Measurements from ENCODE around the gene SCN2B. TPM values are rescaled to one million over a fixed set of nuclear protein-coding genes. Genes with fewer than 3 reads are reported as not detected.

SCN2B gene
- total and polyA plus RNA-seq, 7 donors, result 0.09 to 6.6 (median 0.51) TPM

DNA sequence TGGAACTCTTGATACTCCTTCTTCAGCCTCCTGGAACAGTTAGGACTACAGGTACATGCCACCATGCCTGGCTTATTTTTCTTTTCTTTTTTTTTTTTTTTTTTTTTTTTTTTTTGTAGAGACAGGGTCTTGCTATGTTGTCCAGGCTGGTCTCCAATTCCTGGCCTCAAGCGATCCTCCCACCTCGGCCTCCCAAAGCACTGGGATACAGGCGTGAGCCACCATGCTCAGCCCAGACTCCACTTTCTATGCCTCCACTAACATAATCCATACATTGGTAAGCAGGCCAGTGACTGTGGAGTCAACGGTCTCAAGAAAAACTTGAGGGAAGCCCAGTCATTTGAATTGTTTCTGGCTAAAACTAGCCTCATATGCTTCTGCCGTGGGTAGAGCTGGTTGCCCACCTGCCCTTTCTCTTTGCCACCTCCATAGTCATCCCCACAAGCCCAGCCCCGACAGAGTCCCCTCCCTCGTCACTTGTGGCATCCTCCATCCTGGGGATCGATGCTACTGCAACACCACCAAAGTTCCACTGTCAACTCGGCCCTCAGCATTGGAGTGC, 2.4 kb downstream of the SCN2B start:
- Histone ChIP-seq H3K27me3 (ENCODE audit: insufficient read depth in 3 of 3, low read length in 2 of 3) (no peaks in the 10 kb centered on the region), H3K36me3 (ENCODE audit: insufficient read depth in 1 of 2, low read depth in 1 of 2) (no peaks in the 10 kb centered on the region), H3K27ac (peak overlapping the region; percentile 73), H3K9me3 (no peaks in the 10 kb centered on the region), H3K4me3 (no peak overlapping the region), H3K4me1 (peaks cover 12% of the 10 kb centered on the region)
- 86 to 88% (median 87%) methylated on average over 9 of the region's 9 CpGs for WGBS, 3 donors
- TF ChIP-seq, protein P1, sequence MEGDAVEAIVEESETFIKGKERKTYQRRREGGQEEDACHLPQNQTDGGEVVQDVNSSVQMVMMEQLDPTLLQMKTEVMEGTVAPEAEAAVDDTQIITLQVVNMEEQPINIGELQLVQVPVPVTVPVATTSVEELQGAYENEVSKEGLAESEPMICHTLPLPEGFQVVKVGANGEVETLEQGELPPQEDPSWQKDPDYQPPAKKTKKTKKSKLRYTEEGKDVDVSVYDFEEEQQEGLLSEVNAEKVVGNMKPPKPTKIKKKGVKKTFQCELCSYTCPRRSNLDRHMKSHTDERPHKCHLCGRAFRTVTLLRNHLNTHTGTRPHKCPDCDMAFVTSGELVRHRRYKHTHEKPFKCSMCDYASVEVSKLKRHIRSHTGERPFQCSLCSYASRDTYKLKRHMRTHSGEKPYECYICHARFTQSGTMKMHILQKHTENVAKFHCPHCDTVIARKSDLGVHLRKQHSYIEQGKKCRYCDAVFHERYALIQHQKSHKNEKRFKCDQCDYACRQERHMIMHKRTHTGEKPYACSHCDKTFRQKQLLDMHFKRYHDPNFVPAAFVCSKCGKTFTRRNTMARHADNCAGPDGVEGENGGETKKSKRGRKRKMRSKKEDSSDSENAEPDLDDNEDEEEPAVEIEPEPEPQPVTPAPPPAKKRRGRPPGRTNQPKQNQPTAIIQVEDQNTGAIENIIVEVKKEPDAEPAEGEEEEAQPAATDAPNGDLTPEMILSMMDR (IDR thresholded peaks at IDR 0.05), result no peak
- intact Hi-C loops (cut with DNase I), result no loop called here
- DNase-seq, result no peak
- ATAC-seq, result no peak

DNA sequence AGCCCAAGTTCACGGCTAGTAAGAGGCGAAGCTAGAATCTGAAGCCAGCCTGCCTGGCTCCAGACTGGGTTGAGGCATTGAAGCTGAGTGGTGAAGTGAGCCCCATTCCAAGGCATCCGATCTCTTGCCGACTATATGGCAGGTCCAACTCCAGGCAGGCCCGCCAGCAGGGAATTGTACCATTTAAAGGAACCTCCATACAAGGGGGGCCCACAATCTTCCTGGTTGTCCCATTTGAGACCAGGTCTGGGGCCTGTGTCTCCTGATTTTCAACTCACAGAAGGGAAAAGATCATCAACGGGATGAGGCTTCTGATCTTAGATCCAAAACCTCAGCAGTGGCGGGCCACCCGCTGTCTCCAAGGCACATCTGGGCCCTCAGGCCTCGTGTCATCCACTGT, 4.1 kb downstream of the SCN2B start:
- WGBS, 3 donors, result 75 to 81% (median 78%) methylated on average over 9 of the region's 9 CpGs
- no peak overlapping the region for H3K27ac ChIP-seq

DNA sequence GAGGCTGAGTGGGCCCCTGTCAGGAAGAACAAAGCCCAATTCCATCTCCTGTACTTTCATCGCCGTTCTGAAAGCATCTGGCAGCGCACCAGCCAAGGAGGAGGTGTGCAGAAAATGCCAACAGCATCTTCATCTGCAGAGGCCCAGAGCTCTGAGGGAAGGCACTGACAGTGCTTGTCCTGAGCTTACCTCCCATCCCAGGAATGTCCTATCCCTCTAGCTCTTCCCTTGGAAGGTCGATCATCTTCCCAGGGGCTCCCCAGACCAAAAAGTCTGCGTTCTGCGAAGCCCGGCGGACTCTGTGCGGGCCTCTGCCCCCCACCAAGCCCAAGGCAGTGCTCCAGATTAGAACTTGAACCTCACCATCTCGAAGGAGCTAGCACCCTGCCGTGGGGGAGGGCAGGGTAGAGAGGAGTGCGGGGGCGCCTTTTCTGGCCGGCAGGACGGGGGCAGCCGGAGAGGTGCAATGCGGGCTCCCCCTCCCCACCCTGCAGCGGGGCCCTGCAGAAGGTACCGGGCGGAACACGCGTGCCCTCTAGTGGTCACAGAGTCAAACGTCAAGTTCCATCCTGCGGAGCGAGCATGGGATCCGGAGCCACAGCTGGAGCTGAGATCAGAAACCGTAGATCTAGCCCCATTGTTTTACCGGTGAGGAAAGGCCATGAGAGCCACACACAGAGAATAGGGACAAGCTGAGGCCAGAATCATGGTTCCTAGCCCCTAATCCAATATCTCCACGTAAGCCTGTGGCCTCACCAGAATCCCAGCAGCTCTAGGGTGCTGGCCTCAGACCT, 5.0 kb downstream of the SCN2B start:
- 5 to 8% (median 6%) methylated on average over 29 of the region's 29 CpGs for WGBS, 3 donors
- Histone ChIP-seq H3K27ac (no peak overlapping the region), H3K36me3 (ENCODE audit: insufficient read depth in 1 of 2, low read depth in 1 of 2) (no peaks in the 10 kb centered on the region), H3K27me3 (ENCODE audit: insufficient read depth in 3 of 3, low read length in 2 of 3) (no peaks in the 10 kb centered on the region), H3K9me3 (no peaks in the 10 kb centered on the region), H3K4me1 (peaks cover 12% of the 10 kb centered on the region), H3K4me3 (peak overlapping the region; percentile 33)
- peak; percentile 65 to 83 for DNase-seq
- intact Hi-C loops (cut with DNase I), result loop anchor here (1.0 kb wide), 2 partner anchors 25 to 26 kb away; no protein-coding TSS in a partner anchor
- peak; percentile 56 to 81 (median 72) for ATAC-seq
- TF ChIP-seq, protein P1 (IDR thresholded peaks at IDR 0.05), result peak; percentile 91

More for the DNA sequence above, 4.1 kb downstream of the SCN2B start:
- no peak for ATAC-seq
- DNase-seq, result no peak
- H3K4me1 ChIP-seq, result peaks cover 12% of the 10 kb centered on the region
- H3K36me3 ChIP-seq (ENCODE audit: insufficient read depth in 1 of 2, low read depth in 1 of 2), result no peaks in the 10 kb centered on the region
- intact Hi-C loops (cut with DNase I), result no loop called here
- TF ChIP-seq, protein P1 (IDR thresholded peaks at IDR 0.05), result no peak
- no peaks in the 10 kb centered on the region for H3K9me3 ChIP-seq
- no peaks in the 10 kb centered on the region for H3K27me3 ChIP-seq (ENCODE audit: insufficient read depth in 3 of 3, low read length in 2 of 3)
- no peak overlapping the region for H3K4me3 ChIP-seq

DNA sequence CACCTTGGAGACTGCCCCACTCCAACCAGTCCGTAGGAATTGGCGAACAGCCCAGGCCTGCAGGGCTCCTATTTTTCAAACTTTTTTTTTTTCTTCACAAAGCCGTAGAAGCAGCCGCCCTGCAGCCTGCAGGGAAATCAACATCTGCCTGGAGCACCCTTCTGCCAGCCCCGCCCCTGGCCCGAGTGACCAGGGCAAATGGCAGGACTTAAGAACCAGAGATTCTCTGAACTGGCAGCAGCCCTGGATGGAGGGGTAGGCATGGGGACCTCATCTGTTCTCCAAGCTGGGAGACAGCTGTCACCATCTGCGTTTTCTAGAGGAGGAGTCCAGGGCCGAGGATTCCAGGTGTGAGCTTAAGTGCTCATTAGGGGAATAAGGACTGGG, 5.6 kb downstream of the SCN2B start:
- no peak for DNase-seq
- no peak overlapping the region for H3K4me3 ChIP-seq
- no peak for ATAC-seq
- H3K4me1 ChIP-seq, result peaks cover 12% of the 10 kb centered on the region
- intact Hi-C loops (cut with DNase I), result loop anchor here (1.0 kb wide), 2 partner anchors 25 to 26 kb away; no protein-coding TSS in a partner anchor
- no peaks in the 10 kb centered on the region for H3K36me3 ChIP-seq (ENCODE audit: insufficient read depth in 1 of 2, low read depth in 1 of 2)
- H3K27ac ChIP-seq, result no peak overlapping the region
- 38 to 50% (median 39%) methylated on average over 8 of the region's 8 CpGs for WGBS, 3 donors
- H3K9me3 ChIP-seq, result no peaks in the 10 kb centered on the region
- TF ChIP-seq, protein P1 (IDR thresholded peaks at IDR 0.05), result no peak
- no peaks in the 10 kb centered on the region for H3K27me3 ChIP-seq (ENCODE audit: insufficient read depth in 3 of 3, low read length in 2 of 3)
